ENCODE results near the gene PDZD2. TPM values are rescaled to one million over a fixed set of nuclear protein-coding genes. Genes with fewer than 3 reads are reported as not detected.
A peak's percentile ranks its signal among the peaks of the same experiment; 100 is the strongest.

PDZD2 gene
- polyA plus RNA-seq, 3 donors, result 0.10 TPM; not detected in 2

- Histone ChIP-seq H3K4me3 (replicated peaks in 1 of 3; ENCODE audit: low read depth in 2 of 3, low read length in 3 of 3) (no peak overlapping the region), H3K9ac (ENCODE audit: insufficient read depth, low read length, poor library complexity, severe bottlenecking) (no peak overlapping the region), H3K9me3 (replicated peaks in 1 of 2; ENCODE audit: control insufficient read depth in 1 of 2, insufficient read depth in 1 of 2, low read length in 2 of 2) (no peaks in the 10 kb centered on the region), H2AFZ (ENCODE audit: insufficient read depth, low read depth, low read length, poor library complexity, severe bottlenecking) (no peak overlapping the region), H3K4me1 (ENCODE audit: control insufficient read depth in 1 of 2, insufficient read depth in 2 of 2, low read length in 2 of 2) (no peaks in the 10 kb centered on the region), H3K36me3 (replicated peaks in 1 of 2; ENCODE audit: control insufficient read depth in 1 of 2, insufficient read depth in 2 of 2, low read length in 2 of 2) (no peaks in the 10 kb centered on the region), H3K27ac (ENCODE audit: low read depth in 1 of 2, low read length in 2 of 2) (no peak overlapping the region), H3K27me3 (ENCODE audit: control insufficient read depth in 2 of 2, insufficient read depth in 2 of 2, low read length in 2 of 2) (no peaks in the 10 kb centered on the region), H3K79me2 (ENCODE audit: insufficient read depth, low read length) (no peaks in the 10 kb centered on the region), H4K20me1 (ENCODE audit: insufficient read depth, low read length) (no peaks in the 10 kb centered on the region), H3K4me2 (replicated peaks; ENCODE audit: extremely low read depth, low read length, poor library complexity, severe bottlenecking) (no peak overlapping the region)
- H3K4me3 Mint-ChIP-seq, result no peak overlapping the region
- no peaks in the 10 kb centered on the region for H3K36me3 Mint-ChIP-seq
- H3K9me3 Mint-ChIP-seq, result no peaks in the 10 kb centered on the region
- WGBS (ENCODE audit: insufficient coverage), result 50% methylated on average over 2 of the region's 4 CpGs
- no peak for DNase-seq
- no peak overlapping the region for H3K27ac Mint-ChIP-seq
- intact Hi-C loops (cut with micrococcal nuclease), result no loop called here
- H3K4me1 Mint-ChIP-seq, result peaks cover 6% of the 10 kb centered on the region
- H3K27me3 Mint-ChIP-seq (ENCODE audit: low read depth in 3 of 3), result peaks cover 0 to 7% (median 2%) of the 10 kb centered on the region in 3 donors
- TF ChIP-seq, protein P1, sequence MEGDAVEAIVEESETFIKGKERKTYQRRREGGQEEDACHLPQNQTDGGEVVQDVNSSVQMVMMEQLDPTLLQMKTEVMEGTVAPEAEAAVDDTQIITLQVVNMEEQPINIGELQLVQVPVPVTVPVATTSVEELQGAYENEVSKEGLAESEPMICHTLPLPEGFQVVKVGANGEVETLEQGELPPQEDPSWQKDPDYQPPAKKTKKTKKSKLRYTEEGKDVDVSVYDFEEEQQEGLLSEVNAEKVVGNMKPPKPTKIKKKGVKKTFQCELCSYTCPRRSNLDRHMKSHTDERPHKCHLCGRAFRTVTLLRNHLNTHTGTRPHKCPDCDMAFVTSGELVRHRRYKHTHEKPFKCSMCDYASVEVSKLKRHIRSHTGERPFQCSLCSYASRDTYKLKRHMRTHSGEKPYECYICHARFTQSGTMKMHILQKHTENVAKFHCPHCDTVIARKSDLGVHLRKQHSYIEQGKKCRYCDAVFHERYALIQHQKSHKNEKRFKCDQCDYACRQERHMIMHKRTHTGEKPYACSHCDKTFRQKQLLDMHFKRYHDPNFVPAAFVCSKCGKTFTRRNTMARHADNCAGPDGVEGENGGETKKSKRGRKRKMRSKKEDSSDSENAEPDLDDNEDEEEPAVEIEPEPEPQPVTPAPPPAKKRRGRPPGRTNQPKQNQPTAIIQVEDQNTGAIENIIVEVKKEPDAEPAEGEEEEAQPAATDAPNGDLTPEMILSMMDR (IDR thresholded peaks at IDR 0.05), result no peak
Observed at GRCh38 chr5:31819926-31820516, 181.1 kb downstream of the PDZD2 start.

- H3K9me3 ChIP-seq (replicated peaks in 1 of 2; ENCODE audit: control insufficient read depth in 1 of 2, insufficient read depth in 1 of 2, low read length in 2 of 2), result no peaks in the 10 kb centered on the region
- Mint-ChIP-seq H3K27ac (no peak overlapping the region), H3K4me1 (peaks cover 6% of the 10 kb centered on the region), H3K36me3 (no peaks in the 10 kb centered on the region), H3K4me3 (no peak overlapping the region), H3K9me3 (peaks cover 0 to 3% (median 3%) of the 10 kb centered on the region in 7 donors), H3K27me3 (ENCODE audit: low read depth in 3 of 3) (peaks cover 0 to 13% (median 5%) of the 10 kb centered on the region in 3 donors)
- TF ChIP-seq, protein P1 (IDR thresholded peaks at IDR 0.05), result no peak
- H3K27ac ChIP-seq (ENCODE audit: low read depth in 1 of 2, low read length in 2 of 2), result no peak overlapping the region
- intact Hi-C loops (cut with micrococcal nuclease), result no loop called here
- H3K36me3 ChIP-seq (replicated peaks in 1 of 2; ENCODE audit: control insufficient read depth in 1 of 2, insufficient read depth in 2 of 2, low read length in 2 of 2), result no peaks in the 10 kb centered on the region
- no peaks in the 10 kb centered on the region for H3K27me3 ChIP-seq (ENCODE audit: control insufficient read depth in 2 of 2, insufficient read depth in 2 of 2, low read length in 2 of 2)
- no peaks in the 10 kb centered on the region for H4K20me1 ChIP-seq (ENCODE audit: insufficient read depth, low read length)
- H3K9ac ChIP-seq (ENCODE audit: insufficient read depth, low read length, poor library complexity, severe bottlenecking), result no peak overlapping the region
- no CpG with 5 or more reads among the region's 3 CpGs for WGBS (ENCODE audit: insufficient coverage)
- H2AFZ ChIP-seq (ENCODE audit: insufficient read depth, low read depth, low read length, poor library complexity, severe bottlenecking), result peak overlapping the region; percentile 11
- no peaks in the 10 kb centered on the region for H3K79me2 ChIP-seq (ENCODE audit: insufficient read depth, low read length)
- no peak overlapping the region for H3K4me3 ChIP-seq (replicated peaks in 1 of 3; ENCODE audit: low read depth in 2 of 3, low read length in 3 of 3)
- no peak overlapping the region for H3K4me2 ChIP-seq (replicated peaks; ENCODE audit: extremely low read depth, low read length, poor library complexity, severe bottlenecking)
- no peaks in the 10 kb centered on the region for H3K4me1 ChIP-seq (ENCODE audit: control insufficient read depth in 1 of 2, insufficient read depth in 2 of 2, low read length in 2 of 2)
- DNase-seq, result no peak
Observed at GRCh38 chr5:31823472-31823871, 184.5 kb downstream of the PDZD2 start.

All from CD14-positive monocyte (primary cell).